ENCODE data around the gene VCAM1. TPM values are rescaled to one million over a fixed set of nuclear protein-coding genes. Genes with fewer than 3 reads are reported as not detected.
A peak's percentile ranks its signal among the peaks of the same experiment; 100 is the strongest.

VCAM1 gene
- total RNA-seq, 1 donor from 2014 or later, result 1.8 TPM

GRCh38 chr1:100782473-100783039 lies 63.0 kb downstream of the VCAM1 start:
- DNase-seq (ENCODE audit: low read depth) (no peak), FAIRE-seq (no peak)
- Histone ChIP-seq H3K36me3 (ENCODE audit: control insufficient read depth, insufficient read depth, low read length) (no peaks in the 10 kb centered on the region), H3K4me3 (ENCODE audit: low read depth, low read length) (no peak overlapping the region), H3K27me3 (ENCODE audit: control insufficient read depth, insufficient read depth, low read length) (no peaks in the 10 kb centered on the region)
- no peak for TF ChIP-seq CTCF (IDR thresholded peaks at IDR 0.05; ENCODE audit: insufficient read depth, low read length, severe bottlenecking)

- FAIRE-seq, result peak; percentile 28
- DNase-seq (ENCODE audit: low read depth), result peak; percentile 10
- H3K4me3 ChIP-seq (ENCODE audit: low read depth, low read length), result no peak overlapping the region
- no peaks in the 10 kb centered on the region for H3K27me3 ChIP-seq (ENCODE audit: control insufficient read depth, insufficient read depth, low read length)
- no peak for TF ChIP-seq CTCF (IDR thresholded peaks at IDR 0.05; ENCODE audit: insufficient read depth, low read length, severe bottlenecking)
- H3K36me3 ChIP-seq (ENCODE audit: control insufficient read depth, insufficient read depth, low read length), result no peaks in the 10 kb centered on the region
These were observed 66.0 kb downstream of the VCAM1 start for GRCh38 chr1:100785470-100786052.

- no peak for FAIRE-seq
- Histone ChIP-seq H3K4me3 (ENCODE audit: low read depth, low read length) (no peak overlapping the region), H3K27me3 (ENCODE audit: control insufficient read depth, insufficient read depth, low read length) (no peaks in the 10 kb centered on the region), H3K36me3 (ENCODE audit: control insufficient read depth, insufficient read depth, low read length) (no peaks in the 10 kb centered on the region)
- TF ChIP-seq CTCF (IDR thresholded peaks at IDR 0.05; ENCODE audit: insufficient read depth, low read length, severe bottlenecking), result no peak
- DNase-seq (ENCODE audit: low read depth), result no peak
These were observed 67.3 kb downstream of the VCAM1 start for GRCh38 chr1:100786870-100787269.

Other genes starting within 250 kb of the VCAM1 start
- gene GPR88, start 181.6 kb upstream of the VCAM1 start, total RNA-seq, result not detected in 2 replicates
- gene EXTL2, start 175.1 kb downstream of the VCAM1 start, total RNA-seq, result 1.3 and 2.6 TPM in 2 replicates
- gene SLC30A7, start 176.3 kb downstream of the VCAM1 start, total RNA-seq, result 20.0 and 31.3 TPM in 2 replicates